G401.6 (cell line): ENCODE data around the gene ESPL1.
A peak's percentile ranks its signal among the peaks of the same experiment; 100 is the strongest.
"Not testable (repeated sequence)": the region's sequence is repeated elsewhere in the genome, so short reads cannot be mapped to it uniquely, and the experiment has no call there.

Source experiments
- FAIRE-seq: peaks from 2 replicates; lab custom pipeline; 2012; peaks lifted over from hg19 to GRCh38; lab: Jason Lieb, UNC

Gene ESPL1

DNA sequence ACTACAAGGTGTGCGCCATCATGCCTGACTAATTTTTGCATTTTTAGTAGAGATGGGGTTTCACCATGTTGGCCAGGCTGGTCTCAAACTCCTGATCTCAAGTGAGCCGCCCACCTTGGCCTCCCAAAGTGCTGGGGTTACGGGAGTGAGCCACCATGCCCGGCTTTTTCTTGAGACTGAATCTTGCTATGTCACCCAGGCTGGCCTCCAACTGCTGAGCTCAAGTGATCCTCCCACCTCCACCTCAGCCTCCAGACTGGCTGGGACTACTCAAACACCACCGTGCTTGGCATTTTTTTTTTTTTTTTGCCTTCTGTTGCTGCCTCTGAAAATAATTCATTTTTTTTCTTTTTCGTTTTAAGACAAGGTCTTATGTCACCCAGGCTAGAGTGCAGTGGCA, 8.2 kb upstream of the ESPL1 start:
- no peak for FAIRE-seq

DNA sequence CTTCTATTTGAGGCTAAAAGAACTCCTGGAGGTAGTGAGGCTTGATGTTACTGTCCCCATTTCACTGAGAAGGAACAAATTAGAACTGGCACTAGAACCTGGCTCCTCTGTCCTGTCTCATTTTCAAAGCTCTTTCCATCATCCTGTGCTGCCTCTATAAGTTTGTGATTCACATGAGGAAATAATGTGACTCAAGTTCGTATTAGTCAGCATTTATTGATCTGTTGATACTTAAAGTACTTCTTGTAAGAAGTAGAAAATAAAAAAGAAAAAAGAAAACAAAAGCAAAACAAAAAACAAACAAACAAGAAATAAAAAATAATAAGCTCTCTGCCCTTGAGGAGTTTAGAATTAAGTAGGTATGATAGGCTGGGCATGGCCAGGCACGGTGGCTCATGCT, 2.3 kb upstream of the ESPL1 start:
- FAIRE-seq: no peak

GRCh38 chr12:53267306-53267998, 647 bp upstream of the ESPL1 start:
- no peak for FAIRE-seq

- no peak for FAIRE-seq
Measured at GRCh38 chr12:53268630-53269562, 797 bp downstream of the ESPL1 start.

DNA sequence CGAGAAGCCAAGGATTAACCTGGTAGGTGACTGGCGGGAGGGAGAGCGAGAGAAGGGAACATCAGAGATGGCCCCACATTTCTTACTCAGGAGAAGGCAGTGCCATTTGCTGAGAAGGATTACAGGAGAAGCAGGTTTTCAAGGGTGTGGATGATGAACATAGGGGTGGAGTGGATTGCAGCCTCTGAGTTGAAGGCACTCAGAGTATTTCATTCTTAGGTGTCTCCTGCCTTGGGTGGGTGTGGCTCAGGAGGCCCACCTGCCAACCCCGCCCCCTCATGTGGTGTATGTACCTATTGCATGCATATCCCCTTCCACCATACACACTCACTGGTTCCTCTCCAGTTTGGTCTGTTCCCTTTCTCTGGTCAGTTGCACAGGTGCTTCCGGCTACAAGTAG, 6.3 kb downstream of the ESPL1 start:
- no peak for FAIRE-seq

GRCh38 chr12:53276511-53276910, 8.4 kb downstream of the ESPL1 start:
- FAIRE-seq: no peak

DNA sequence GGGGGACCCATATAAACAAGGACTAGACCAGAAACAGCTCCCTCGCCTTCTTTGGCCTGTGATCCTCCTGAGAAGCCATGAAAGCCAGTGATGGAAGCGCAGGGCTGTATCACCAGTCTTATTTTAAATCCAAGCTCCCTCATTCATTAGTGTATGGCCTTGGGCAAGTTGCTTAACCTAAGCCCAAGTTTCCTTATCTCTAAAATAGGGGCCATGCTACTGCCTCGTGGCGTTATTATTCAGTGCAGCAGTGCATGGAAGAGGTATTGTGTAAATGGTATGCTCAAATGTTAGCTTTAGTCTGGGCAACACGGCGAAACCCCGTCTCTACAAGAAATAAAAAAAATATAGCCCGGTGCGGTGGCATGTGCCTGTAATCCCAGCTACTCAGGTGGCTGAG, 9.9 kb downstream of the ESPL1 start:
- no peak for FAIRE-seq

- no peak for FAIRE-seq
Measured at GRCh38 chr12:53279283-53279869, 11.3 kb downstream of the ESPL1 start.

- no peak for FAIRE-seq
Measured at GRCh38 chr12:53279888-53280498, 11.9 kb downstream of the ESPL1 start.

GRCh38 chr12:53286448-53286847, 18.3 kb downstream of the ESPL1 start:
- FAIRE-seq: no peak

DNA sequence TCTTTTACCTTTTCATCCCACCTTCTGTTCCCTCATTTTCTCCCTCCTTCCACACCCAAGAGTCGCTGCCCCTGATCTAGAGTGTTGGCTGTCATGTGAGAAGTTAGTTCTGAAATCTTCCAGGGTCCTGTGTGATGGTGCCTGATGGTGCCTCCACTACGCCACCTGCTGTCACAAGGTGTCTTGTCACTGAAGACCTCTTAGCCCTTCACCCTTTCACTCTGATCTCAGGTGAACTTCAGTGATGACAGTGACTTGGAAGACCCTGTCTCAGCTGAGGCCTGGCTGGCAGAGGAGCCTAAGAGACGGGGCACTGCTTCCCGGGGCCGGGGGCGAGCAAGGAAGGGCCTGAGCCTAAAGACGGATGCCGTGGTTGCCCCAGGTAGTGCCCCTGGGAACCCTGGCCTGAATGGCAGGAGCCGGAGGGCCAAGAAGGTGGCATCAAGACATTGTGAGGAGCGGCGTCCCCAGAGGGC, 19.7 kb downstream of the ESPL1 start:
- peak; percentile 64 for FAIRE-seq

DNA sequence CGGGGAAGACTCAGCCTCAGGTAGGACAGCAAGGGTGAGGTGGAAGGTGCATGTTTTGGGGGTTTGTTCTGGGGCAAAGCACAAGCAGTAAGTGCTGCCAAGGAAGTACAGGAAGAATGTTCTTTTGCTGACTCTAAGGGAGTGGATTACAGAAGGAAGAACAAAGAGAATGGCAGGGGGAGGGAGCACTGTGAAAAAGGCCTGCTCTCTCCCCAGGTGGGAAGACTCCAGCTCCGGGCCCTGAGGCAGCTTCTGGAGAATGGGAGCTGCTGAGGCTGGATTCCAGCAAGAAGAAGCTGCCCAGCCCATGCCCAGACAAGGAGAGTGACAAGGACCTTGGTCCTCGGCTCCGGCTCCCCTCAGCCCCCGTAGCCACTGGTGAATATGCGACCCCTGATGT, 20.2 kb downstream of the ESPL1 start:
- no peak for FAIRE-seq

DNA sequence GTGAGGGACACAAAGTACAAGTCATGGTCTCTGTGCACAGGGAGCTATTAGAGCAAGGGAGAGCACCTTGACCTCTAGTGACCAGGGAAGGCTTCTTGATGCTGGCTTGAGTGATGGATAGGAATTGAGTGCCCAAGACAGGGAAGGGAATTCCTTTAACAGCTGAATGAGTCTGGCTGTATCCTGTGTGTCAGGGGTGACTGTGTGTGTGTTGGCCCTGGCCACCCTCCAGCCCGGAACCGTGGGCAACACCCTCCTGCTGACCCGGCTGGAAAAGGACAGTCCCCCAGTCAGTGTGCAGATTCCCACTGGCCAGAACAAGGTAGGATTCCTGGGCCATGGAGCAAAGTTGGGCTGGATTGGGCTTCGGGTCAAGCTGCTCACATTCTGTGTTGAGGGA, 21.8 kb downstream of the ESPL1 start:
- no peak for FAIRE-seq

DNA sequence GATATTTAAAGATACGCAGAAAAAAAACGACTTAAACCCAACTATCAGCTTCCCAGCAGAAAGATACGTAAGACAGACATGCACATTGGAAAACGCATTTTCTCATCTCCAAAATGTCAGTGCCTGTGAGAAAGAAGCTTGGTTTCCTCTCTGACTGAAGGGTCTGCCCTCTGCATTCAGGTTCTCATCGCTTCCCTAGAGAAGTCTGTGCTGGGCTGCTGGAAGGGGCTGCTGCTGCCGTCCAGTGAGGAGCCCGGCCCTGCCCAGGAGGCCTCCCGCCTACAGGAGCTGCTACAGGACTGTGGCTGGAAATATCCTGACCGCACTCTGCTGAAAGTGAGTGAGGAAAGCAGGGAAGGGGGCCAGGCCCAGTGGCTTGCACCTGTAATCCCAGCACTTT, 22.6 kb downstream of the ESPL1 start:
- FAIRE-seq: no peak

- no peak for FAIRE-seq
Measured at GRCh38 chr12:53292426-53292825, 24.3 kb downstream of the ESPL1 start.

DNA sequence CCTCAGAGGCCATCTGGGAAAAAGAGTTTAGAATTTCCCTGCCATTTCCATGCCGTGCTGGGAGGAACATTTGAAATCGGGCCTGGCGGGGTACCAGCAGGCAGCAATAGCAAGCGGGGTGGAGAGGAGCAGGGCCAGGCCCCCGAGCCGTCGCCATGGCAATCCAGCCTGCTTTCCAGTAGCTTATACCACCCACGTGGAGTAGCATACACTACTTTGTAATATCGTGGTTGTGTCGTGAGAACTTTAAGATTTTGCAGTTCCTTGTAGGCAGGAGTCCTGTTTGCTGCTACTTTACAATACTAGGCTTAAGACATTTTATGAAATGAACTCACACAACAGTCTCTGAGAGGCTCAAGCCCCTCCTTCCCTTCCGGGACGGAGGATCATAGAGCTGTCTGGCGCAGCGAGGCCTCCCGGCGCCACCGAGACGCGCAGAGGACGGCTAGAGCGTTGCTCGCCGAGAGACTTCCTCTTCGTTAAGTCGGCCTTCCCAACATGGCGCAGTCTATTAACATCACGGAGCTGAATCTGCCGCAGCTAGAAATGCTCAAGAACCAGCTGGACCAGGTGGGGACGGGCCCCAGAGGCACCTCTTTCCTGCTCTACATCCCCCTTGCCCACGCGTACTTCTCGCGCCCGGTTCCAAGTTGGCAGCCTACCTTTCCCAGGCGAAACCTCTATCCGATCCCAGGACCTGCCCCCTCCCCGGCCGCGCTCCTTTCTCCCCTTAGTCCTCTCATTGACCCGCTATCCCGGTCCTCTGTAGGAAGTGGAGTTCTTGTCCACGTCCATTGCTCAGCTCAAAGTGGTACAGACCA, 27.2 kb downstream of the ESPL1 start, which contains the start of gene PFDN5:
Gene PFDN5 (plus strand): TSS at position 473 of the 821 bp plus-strand sequence. CDS start 26 bp downstream, at position 499.
- peak; percentile 89 for FAIRE-seq

- FAIRE-seq: no peak
Measured at GRCh38 chr12:53295891-53296219, 27.8 kb downstream of the ESPL1 start.

DNA sequence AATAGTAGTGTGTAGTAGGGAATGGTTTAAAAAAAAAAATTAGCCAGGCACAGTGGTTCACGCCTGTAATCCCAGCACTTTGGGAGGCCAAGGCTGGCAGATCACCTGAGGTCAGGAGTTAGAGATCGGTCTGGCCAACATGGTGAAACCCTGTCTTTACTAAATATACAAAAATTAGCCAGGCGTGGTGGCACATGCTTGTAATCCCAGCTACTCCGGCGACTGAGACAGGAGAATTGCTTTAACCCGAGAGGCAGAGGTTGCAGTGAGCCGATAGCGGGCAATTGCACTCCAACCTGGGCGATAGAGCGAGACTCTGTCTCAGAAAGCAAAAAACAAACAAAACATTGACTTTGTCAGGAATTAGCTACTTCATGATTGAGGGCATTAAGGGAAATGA, 29.0 kb downstream of the ESPL1 start:
- not testable (repeated sequence) for FAIRE-seq

DNA sequence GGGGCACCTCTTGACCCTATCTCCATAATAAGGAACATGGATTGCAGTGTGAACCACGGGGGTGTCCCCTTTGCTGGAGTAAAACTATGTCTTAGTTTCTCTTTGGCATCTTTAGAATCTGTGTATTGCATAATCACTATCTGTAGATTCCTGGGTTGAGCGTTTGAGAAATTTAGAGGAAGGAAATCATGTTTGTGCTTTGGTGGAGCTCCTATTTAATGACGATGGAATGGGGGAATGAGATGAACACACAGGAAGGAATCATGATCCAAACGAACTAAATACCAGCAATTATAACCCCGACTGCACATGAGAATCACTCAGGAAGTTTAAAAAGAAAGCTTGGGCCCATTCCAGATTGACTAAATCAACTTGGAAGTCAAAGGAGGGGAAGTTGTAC, 30.1 kb downstream of the ESPL1 start:
- no peak for FAIRE-seq

- FAIRE-seq: no peak
Measured at GRCh38 chr12:53299101-53299453, 31.0 kb downstream of the ESPL1 start.

- peak; percentile 50 for FAIRE-seq
Measured at GRCh38 chr12:53299454-53300180, 31.5 kb downstream of the ESPL1 start, which contains the start of gene MYG1. MYG1 (plus strand) TSS chr12:53299695; CDS start chr12:53299738, 43 bp downstream.
